GM18951 (cell line): ENCODE data around the gene PRPF40B.

Experiments
- POLR2A ChIP-seq: IDR thresholded peaks from 4 replicates; pipeline ENCODE4 v1.6.1; 2011; ENCODE audit warnings: mild to moderate bottlenecking; ENCODE audit not compliant: insufficient read length, insufficient read depth; ENCODE audit errors: extremely low read depth
- in situ Hi-C: fragments of 300-500 bp; cut with MboI; formaldehyde crosslinking; loops from one replicate; pipeline ENCODE4 v1.12.0; 2022; ENCODE audit warnings: low sequenced_read_pairs, mixed read lengths, inconsistent platforms; ENCODE audit not compliant: unreplicated experiment

The PRPF40B gene

DNA sequence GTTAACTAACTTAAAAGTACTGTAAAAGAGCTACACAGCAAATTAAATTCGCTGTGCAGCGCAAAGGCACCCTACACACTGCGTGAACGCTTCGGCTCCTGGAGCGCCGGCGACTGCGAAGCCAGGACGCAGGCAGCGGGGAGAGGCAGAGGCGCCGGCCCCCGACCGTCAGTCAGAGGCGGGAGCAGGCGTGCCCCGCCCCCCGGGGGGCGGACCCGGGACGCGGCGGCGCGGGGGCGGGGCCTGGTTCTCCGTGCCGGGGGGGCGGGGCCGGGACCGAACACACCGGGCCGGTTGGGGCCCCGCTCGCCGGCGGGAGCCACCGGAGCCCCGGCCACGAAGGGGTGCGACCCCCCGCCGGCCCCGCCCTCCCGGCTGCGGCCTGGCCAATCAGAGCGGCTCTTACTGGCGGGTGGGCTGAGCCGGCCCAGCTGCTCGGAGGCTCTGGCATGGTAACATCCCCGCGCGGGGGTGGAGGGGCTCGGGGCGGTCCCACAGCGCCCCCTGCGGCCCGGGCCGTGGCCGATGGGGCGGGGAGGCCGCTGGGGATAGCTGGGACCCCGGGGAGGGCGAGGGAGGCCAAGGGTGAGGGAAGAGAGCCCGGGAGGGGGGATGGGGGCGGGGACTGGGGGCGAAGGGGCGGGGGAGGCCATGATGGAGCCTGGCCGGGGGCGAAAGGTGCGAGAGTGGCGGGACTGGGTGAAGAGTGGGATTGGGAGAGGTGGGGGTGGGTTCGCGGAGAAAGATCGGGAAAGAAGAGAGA is at the start of gene PRPF40B:
PRPF40B (plus strand) TSS at position 420 of the 763 bp plus-strand sequence; CDS start at position 450, 30 bp downstream.
- peak; percentile 89 for TF ChIP-seq POLR2A
- in situ Hi-C loops, result no loop called here

- in situ Hi-C loops, result no loop called here
- no peak for TF ChIP-seq POLR2A
These were observed 45.6 kb upstream of the PRPF40B start for GRCh38 chr12:49577589-49578315.

GRCh38 chr12:49578471-49579112 is 44.8 kb upstream of the PRPF40B start:
- TF ChIP-seq POLR2A, result no peak
- in situ Hi-C loops, result no loop called here

GRCh38 chr12:49580572-49581535 is 42.5 kb upstream of the PRPF40B start:
- no peak for TF ChIP-seq POLR2A

GRCh38 chr12:49582201-49582600 is 41.2 kb upstream of the PRPF40B start:
- in situ Hi-C loops, result no loop called here
- TF ChIP-seq POLR2A, result no peak

More at GRCh38 chr12:49580572-49581535, 42.5 kb upstream of the PRPF40B start:
- in situ Hi-C loops, result no loop called here

DNA sequence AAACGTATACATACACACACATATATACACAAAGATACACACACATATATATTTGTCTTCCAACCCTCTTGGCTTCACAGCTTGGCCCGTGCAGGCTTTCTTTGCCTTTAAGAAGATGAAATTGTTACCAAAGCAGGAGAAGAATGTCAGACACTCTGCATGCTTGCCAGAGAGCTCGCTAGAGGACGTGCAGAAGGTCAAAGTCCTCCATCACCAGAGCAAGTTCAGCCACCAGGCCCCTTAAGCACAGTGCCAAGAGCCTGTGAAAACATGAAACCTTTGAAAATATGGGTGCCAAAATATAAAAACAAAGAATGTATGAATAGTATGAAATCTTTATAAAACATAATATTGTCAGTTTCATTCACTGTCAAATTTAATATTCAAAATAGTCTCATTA is 40.5 kb upstream of the PRPF40B start:
- in situ Hi-C loops, result no loop called here
- TF ChIP-seq POLR2A, result no peak

- no peak for TF ChIP-seq POLR2A
- in situ Hi-C loops, result no loop called here
These were observed 39.8 kb upstream of the PRPF40B start for GRCh38 chr12:49583366-49584094.

- in situ Hi-C loops, result no loop called here
- TF ChIP-seq POLR2A, result no peak
These were observed 38.8 kb upstream of the PRPF40B start for GRCh38 chr12:49584591-49584990.

- no peak for TF ChIP-seq POLR2A
These were observed 37.6 kb upstream of the PRPF40B start for GRCh38 chr12:49585477-49586459.

GRCh38 chr12:49587174-49587908 is 36.0 kb upstream of the PRPF40B start:
- in situ Hi-C loops, result no loop called here
- TF ChIP-seq POLR2A, result no peak

More at GRCh38 chr12:49585477-49586459, 37.6 kb upstream of the PRPF40B start:
- in situ Hi-C loops, result no loop called here
